ENCODE measurements around the gene SNX22. TPM values are rescaled to one million over a fixed set of nuclear protein-coding genes. Genes with fewer than 3 reads are reported as not detected.

The SNX22 gene
- total RNA-seq, 4 donors from 2014 or later: 0.19 TPM; not detected in 3

DNA sequence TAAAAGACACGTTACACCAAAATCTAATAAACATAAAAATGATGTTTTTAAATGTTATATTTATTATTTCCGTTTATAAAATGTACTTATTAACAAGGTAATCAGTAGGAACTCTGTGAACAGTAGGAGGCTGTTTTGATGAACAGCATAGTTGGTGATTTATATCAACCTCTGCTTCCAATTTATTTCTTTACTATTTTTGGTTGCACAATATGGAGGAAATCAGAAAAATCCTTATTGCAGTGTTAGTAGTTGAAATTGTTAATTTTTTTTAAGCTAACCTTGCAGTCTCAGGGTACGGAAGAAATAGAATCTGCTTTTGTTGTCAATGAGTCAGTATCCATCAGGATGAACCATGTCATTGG is 5.0 kb upstream of the SNX22 start:
- Histone ChIP-seq H3K4me3 (no peak overlapping the region), H3K9me3 (no peaks in the 10 kb centered on the region), H3K27me3 (peaks cover 0 to 8% (median under 1%) of the 10 kb centered on the region in 4 donors), H3K27ac (no peak overlapping the region), H3K36me3 (peaks cover 0 to 46% (median 12%) of the 10 kb centered on the region in 3 donors), H3K4me1 (peaks cover 2 to 13% (median 5%) of the 10 kb centered on the region in 3 donors)
- TF ChIP-seq POLR2A (IDR thresholded peaks at IDR 0.05): no peak
- TF ChIP-seq, protein P1, sequence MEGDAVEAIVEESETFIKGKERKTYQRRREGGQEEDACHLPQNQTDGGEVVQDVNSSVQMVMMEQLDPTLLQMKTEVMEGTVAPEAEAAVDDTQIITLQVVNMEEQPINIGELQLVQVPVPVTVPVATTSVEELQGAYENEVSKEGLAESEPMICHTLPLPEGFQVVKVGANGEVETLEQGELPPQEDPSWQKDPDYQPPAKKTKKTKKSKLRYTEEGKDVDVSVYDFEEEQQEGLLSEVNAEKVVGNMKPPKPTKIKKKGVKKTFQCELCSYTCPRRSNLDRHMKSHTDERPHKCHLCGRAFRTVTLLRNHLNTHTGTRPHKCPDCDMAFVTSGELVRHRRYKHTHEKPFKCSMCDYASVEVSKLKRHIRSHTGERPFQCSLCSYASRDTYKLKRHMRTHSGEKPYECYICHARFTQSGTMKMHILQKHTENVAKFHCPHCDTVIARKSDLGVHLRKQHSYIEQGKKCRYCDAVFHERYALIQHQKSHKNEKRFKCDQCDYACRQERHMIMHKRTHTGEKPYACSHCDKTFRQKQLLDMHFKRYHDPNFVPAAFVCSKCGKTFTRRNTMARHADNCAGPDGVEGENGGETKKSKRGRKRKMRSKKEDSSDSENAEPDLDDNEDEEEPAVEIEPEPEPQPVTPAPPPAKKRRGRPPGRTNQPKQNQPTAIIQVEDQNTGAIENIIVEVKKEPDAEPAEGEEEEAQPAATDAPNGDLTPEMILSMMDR (IDR thresholded peaks at IDR 0.05): no peak
- WGBS, 2 donors: 85 to 92% methylated on average over 3 of the region's 3 CpGs
- intact Hi-C loops (cut with DNase I): no loop called here
- no peak for DNase-seq

DNA sequence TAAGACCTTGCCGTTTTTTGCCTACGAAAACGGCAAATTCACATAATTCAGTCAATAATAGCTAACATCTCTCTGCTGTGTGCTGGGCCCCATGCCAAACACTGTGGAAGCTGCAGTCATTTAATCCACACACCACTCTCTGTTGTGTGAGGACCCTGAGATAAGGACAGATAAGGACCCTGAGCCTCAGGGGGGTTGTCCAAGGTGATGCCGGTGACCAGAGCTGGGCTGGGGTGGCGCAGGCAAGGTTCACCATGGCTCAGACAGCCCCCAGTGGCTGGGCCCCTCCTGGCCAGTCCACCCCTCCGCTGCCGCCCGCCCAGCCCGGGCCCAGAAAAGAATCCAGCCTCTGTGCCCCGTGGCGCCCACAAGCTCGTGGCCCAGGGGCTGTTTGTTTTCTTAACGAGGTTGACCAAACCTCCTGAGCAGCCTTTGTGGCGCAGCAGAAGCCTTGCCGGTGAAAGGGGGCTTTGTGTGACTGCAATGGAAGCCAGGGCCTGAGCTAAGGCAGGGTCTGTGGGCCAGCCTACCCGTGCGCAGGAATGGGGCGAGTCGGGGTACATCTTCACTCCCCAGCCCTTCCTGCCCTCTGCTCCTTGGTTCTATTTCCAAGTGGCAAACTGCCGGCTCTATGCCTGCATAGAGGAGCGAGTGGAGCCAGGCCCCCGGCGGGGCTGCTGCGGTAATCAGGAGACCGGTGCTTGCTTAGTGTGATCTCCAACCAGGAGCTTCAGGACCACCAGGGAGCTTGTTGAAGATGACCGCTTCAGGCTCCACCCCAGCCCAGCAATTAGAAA is 4.4 kb upstream of the SNX22 start:
- TF ChIP-seq, protein P1 (IDR thresholded peaks at IDR 0.05): no peak
- TF ChIP-seq POLR2A (IDR thresholded peaks at IDR 0.05): no peak
- 75 to 77% methylated on average over 5 to 10 of the region's 26 CpGs for WGBS, 2 donors
- DNase-seq: no peak

GRCh38 chr15:64148168-64148567 is 3.4 kb upstream of the SNX22 start:
- WGBS, 2 donors: 61 to 82% methylated on average over 6 to 7 of the region's 7 CpGs

More for the DNA sequence above, 4.4 kb upstream of the SNX22 start:
- peaks cover 0 to 40% (median 6%) of the 10 kb centered on the region in 3 donors for H3K36me3 ChIP-seq
- peaks cover 0 to 14% (median 3%) of the 10 kb centered on the region in 4 donors for H3K27me3 ChIP-seq
- no peak overlapping the region for H3K4me3 ChIP-seq
- H3K27ac ChIP-seq: no peak overlapping the region
- intact Hi-C loops (cut with DNase I): no loop called here
- no peaks in the 10 kb centered on the region for H3K9me3 ChIP-seq
- peaks cover 8 to 19% (median 11%) of the 10 kb centered on the region in 3 donors for H3K4me1 ChIP-seq

GRCh38 chr15:64148581-64148980 is 3.0 kb upstream of the SNX22 start:
- no peak for DNase-seq
- H3K36me3 ChIP-seq: peaks cover 0 to 25% (median 6%) of the 10 kb centered on the region in 3 donors
- no peak overlapping the region for H3K27ac ChIP-seq
- H3K9me3 ChIP-seq: no peaks in the 10 kb centered on the region
- intact Hi-C loops (cut with DNase I): no loop called here
- H3K4me1 ChIP-seq: peaks cover 17 to 34% (median 23%) of the 10 kb centered on the region in 3 donors
- 46 to 75% methylated on average over 3 of the region's 3 CpGs for WGBS, 2 donors
- TF ChIP-seq, protein P1 (IDR thresholded peaks at IDR 0.05): no peak
- no peak for TF ChIP-seq POLR2A (IDR thresholded peaks at IDR 0.05)
- H3K4me3 ChIP-seq: no peak overlapping the region
- H3K27me3 ChIP-seq: peaks cover 0 to 28% (median 6%) of the 10 kb centered on the region in 4 donors

More at GRCh38 chr15:64148168-64148567, 3.4 kb upstream of the SNX22 start:
- no peak for DNase-seq
- H3K4me3 ChIP-seq: no peak overlapping the region
- H3K9me3 ChIP-seq: no peaks in the 10 kb centered on the region
- H3K4me1 ChIP-seq: peaks cover 17 to 29% (median 19%) of the 10 kb centered on the region in 3 donors
- intact Hi-C loops (cut with DNase I): no loop called here
- no peak overlapping the region for H3K27ac ChIP-seq
- H3K27me3 ChIP-seq: peaks cover 0 to 25% (median 6%) of the 10 kb centered on the region in 4 donors
- H3K36me3 ChIP-seq: peaks cover 0 to 29% (median 6%) of the 10 kb centered on the region in 3 donors
- no peak for TF ChIP-seq POLR2A (IDR thresholded peaks at IDR 0.05)
- TF ChIP-seq, protein P1 (IDR thresholded peaks at IDR 0.05): no peak

DNA sequence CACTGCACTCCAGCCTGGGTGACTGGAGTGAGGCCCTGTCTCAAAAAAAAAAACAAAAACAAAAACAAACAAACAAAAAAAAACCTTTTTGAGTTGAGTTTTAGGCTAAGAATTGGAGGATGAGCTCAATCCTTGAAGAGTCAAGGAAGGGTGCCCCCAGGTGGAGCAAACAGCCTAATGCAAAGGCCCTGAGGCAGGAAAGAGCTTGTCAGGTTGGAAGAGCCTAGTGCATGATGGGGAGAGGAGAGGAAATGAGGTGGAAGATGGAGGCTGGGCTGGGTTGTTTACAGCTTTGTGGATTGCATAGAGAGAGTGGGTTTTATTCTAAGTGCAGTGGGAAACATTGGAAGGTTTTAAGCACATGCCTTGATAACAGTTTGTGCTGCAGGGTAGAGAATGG is 2.1 kb upstream of the SNX22 start:
- H3K9me3 ChIP-seq: no peaks in the 10 kb centered on the region
- H3K36me3 ChIP-seq: peaks cover 0 to 23% (median 2%) of the 10 kb centered on the region in 3 donors
- H3K27me3 ChIP-seq: peaks cover 0 to 28% (median 6%) of the 10 kb centered on the region in 4 donors
- peaks cover 17 to 42% (median 27%) of the 10 kb centered on the region in 3 donors for H3K4me1 ChIP-seq
- intact Hi-C loops (cut with DNase I): no loop called here
- no peak overlapping the region for H3K4me3 ChIP-seq
- no peak for DNase-seq
- no peak overlapping the region for H3K27ac ChIP-seq
- TF ChIP-seq POLR2A (IDR thresholded peaks at IDR 0.05): no peak
- TF ChIP-seq, protein P1 (IDR thresholded peaks at IDR 0.05): no peak

Measured in esophagus squamous epithelium (tissue), 5 donors.